Keratinocyte (primary cell): ENCODE results near the gene CELSR3. TPM values are rescaled to one million over a fixed set of nuclear protein-coding genes. Genes with fewer than 3 reads are reported as not detected.

Source experiments
- DNase-seq: peaks from one replicate; pipeline ENCODE4 v3.0.0-alpha.2; 2011; ENCODE audit warnings: low read depth, missing footprints, low spot score
- FAIRE-seq: peaks from 2 replicates; lab custom pipeline; 2011; peaks lifted over from hg19 to GRCh38; lab: Jason Lieb, UNC
- H2AFZ ChIP-seq: 2 replicates; pipeline ENCODE4 v1.6.0; 2012; ENCODE audit warnings: low read length, control low read depth, inconsistent platforms; ENCODE audit not compliant: control insufficient read depth
- H3K27ac ChIP-seq: 2 replicates; pipeline ENCODE4 v1.5.1; 2011; ENCODE audit warnings: low read length; ENCODE audit not compliant: control insufficient read depth, insufficient read depth
- H3K27me3 ChIP-seq: 3 replicates; pipeline ENCODE4 v1.6.0; 2011; ENCODE audit warnings: low read length; ENCODE audit not compliant: control insufficient read depth, insufficient read depth; ENCODE audit errors: extremely low read depth
- H3K36me3 ChIP-seq, 2 experiments: 2 replicates in 1 of 2; 3 replicates in 1 of 2; pipeline ENCODE4 v1.5.1; 2011; ENCODE audit warnings: low read length in 2 of 2, mild to moderate bottlenecking in 1 of 2; ENCODE audit not compliant: control insufficient read depth in 2 of 2, insufficient read depth in 2 of 2; ENCODE audit errors: extremely low read depth in 1 of 2
- H3K4me1 ChIP-seq: 3 replicates; pipeline ENCODE4 v1.5.1; 2011; ENCODE audit warnings: low read length; ENCODE audit not compliant: control insufficient read depth, insufficient read depth; ENCODE audit errors: extremely low read depth
- H3K4me2 ChIP-seq: 3 replicates; pipeline ENCODE4 v1.6.0; 2011; ENCODE audit warnings: low read depth, low read length; ENCODE audit not compliant: control insufficient read depth, insufficient read depth; ENCODE audit errors: extremely low read depth
- H3K4me3 ChIP-seq, 3 experiments: fragments of 200-600 bp in 1 of 3; sonication (generic) in 1 of 3; 2 replicates in 2 of 3; 3 replicates in 1 of 3; pipeline ENCODE4 v1.5.1; 2011 to 2016; ENCODE audit warnings: low read length in 3 of 3, mild to moderate bottlenecking in 3 of 3, control low read depth in 2 of 3, inconsistent platforms in 1 of 3, low read depth in 1 of 3, mixed read lengths in 1 of 3, mixed run types in 1 of 3, moderate library complexity in 1 of 3; ENCODE audit not compliant: control insufficient read depth in 2 of 3, insufficient read depth in 2 of 3; ENCODE audit errors: extremely low read depth in 1 of 3
- H3K79me2 ChIP-seq: 2 replicates; pipeline ENCODE4 v1.6.0; 2012; ENCODE audit warnings: low read length; ENCODE audit not compliant: control insufficient read depth, insufficient read depth
- H3K9ac ChIP-seq: 3 replicates; pipeline ENCODE4 v1.6.0; 2011; ENCODE audit warnings: low read length; ENCODE audit not compliant: control insufficient read depth, insufficient read depth; ENCODE audit errors: extremely low read depth
- H3K9me1 ChIP-seq: 3 replicates; pipeline ENCODE4 v1.6.0; 2011; ENCODE audit warnings: low read length; ENCODE audit not compliant: control insufficient read depth, insufficient read depth; ENCODE audit errors: extremely low read depth
- H3K9me3 ChIP-seq: 2 replicates; pipeline ENCODE4 v1.5.1; 2012; ENCODE audit warnings: low read depth, low read length; ENCODE audit not compliant: control insufficient read depth
- H4K20me1 ChIP-seq: 3 replicates; pipeline ENCODE4 v1.6.0; 2011; ENCODE audit warnings: low read length; ENCODE audit not compliant: control insufficient read depth, insufficient read depth; ENCODE audit errors: extremely low read depth
- EZH2 ChIP-seq: IDR thresholded peaks from one replicate; pipeline ENCODE4 v1.6.1; 2012; ENCODE audit warnings: inconsistent platforms, mild to moderate bottlenecking, low read length, moderate library complexity
- dilution Hi-C: fragments of 300-500 bp; cut with MboI; formaldehyde crosslinking; loops from one replicate; pipeline ENCODE4 v1.7.0; 2020; ENCODE audit warnings: low sequenced_read_pairs; ENCODE audit not compliant: extremely low pct_ligation_motif_present
- polyA plus RNA-seq, 5 experiments: library from polyadenylated mRNA; depleted of rRNA in 3 of 5; stranded (reverse) in 3 of 5; stranded (forward) in 1 of 5; unstranded in 1 of 5; fragments of >200 nt; gene quantifications; 1 replicate in 1 of 5; 2 replicates in 3 of 5; 3 replicates in 1 of 5; pipeline versions ENCODE4 v1.2.1 to v1.2.3, GENCODE V29; 2011 to 2012; ENCODE audit warnings: missing spikeins in 2 of 5, low read depth in 1 of 5, low replicate concordance in 1 of 5
- TF ChIP-seq, protein P1 (sequence below), 3 experiments: IDR thresholded peaks in 1 of 3; conservative IDR thresholded peaks in 1 of 3; optimal IDR thresholded peaks in 1 of 3; 2 replicates in 2 of 3; 3 replicates in 1 of 3; pipeline versions ENCODE3 to v1.5.1; 2011; ENCODE audit warnings: low read length in 3 of 3, mild to moderate bottlenecking in 3 of 3, moderate library complexity in 2 of 3, control low read depth in 1 of 3, inconsistent platforms in 1 of 3; ENCODE audit not compliant: insufficient read depth in 2 of 3; ENCODE audit errors: extremely low read depth in 1 of 3

The CELSR3 gene
- polyA plus RNA-seq, 1 donor (not counting 4 experiments of a cell fraction or from before 2014, with no cell fraction given): 0.25 TPM

DNA sequence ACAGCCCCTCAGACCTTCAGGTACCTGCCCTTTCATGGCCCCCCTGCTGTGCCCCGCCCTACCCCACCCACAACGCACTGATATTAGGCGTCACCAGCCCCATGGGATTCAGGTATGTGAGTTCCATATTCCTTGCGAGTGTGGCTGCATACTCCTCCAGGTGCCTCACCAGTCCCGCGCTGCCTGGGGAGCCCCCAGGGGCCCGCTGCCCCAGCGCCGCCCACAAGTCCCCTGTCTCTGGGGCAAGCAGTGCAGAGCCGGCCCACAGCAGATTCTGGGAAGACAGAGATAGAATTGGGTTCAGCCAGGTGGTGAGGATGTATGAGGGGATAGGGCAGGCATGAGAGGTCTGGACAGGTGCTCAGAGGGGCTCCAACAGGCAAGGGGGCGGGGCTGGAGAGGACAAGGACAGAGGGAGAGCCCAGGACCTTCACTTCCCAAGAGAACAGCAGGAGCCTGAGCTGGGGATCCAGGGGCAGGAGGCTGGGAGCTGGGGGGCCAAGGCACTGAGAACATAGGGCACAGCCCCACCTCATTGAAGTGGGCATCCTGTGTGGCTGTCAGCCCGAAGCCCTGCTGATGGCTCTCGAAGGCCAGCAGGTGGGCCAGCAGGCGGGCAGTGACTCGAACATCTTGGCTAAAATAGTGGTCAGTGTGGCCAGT lies 14.4 kb downstream of the CELSR3 start:
- Histone ChIP-seq H3K27ac (no peak overlapping the region), H3K9ac (no peak overlapping the region), H3K36me3 (no peaks in the 10 kb centered on the region), H3K9me3 (no peaks in the 10 kb centered on the region), H3K4me3 (no peak overlapping the region), H3K4me2 (no peak overlapping the region), H2AFZ (no peak overlapping the region), H3K9me1 (no peaks in the 10 kb centered on the region), H3K27me3 (peaks cover 4% of the 10 kb centered on the region), H3K79me2 (no peaks in the 10 kb centered on the region), H3K4me1 (no peaks in the 10 kb centered on the region), H4K20me1 (no peaks in the 10 kb centered on the region)
- TF ChIP-seq, protein P1, sequence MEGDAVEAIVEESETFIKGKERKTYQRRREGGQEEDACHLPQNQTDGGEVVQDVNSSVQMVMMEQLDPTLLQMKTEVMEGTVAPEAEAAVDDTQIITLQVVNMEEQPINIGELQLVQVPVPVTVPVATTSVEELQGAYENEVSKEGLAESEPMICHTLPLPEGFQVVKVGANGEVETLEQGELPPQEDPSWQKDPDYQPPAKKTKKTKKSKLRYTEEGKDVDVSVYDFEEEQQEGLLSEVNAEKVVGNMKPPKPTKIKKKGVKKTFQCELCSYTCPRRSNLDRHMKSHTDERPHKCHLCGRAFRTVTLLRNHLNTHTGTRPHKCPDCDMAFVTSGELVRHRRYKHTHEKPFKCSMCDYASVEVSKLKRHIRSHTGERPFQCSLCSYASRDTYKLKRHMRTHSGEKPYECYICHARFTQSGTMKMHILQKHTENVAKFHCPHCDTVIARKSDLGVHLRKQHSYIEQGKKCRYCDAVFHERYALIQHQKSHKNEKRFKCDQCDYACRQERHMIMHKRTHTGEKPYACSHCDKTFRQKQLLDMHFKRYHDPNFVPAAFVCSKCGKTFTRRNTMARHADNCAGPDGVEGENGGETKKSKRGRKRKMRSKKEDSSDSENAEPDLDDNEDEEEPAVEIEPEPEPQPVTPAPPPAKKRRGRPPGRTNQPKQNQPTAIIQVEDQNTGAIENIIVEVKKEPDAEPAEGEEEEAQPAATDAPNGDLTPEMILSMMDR (optimal IDR thresholded peaks at IDR 0.05 in 1 of 3, IDR thresholded peaks at IDR 0.05 in 1 of 3, conservative IDR thresholded peaks at IDR 0.05 in 1 of 3; ENCODE audit: extremely low read depth in 1 of 3, insufficient read depth in 2 of 3, low read length in 3 of 3): no peak
- no peak for TF ChIP-seq EZH2
- no peak for FAIRE-seq
- DNase-seq: no peak
- dilution Hi-C loops: no loop called here

DNA sequence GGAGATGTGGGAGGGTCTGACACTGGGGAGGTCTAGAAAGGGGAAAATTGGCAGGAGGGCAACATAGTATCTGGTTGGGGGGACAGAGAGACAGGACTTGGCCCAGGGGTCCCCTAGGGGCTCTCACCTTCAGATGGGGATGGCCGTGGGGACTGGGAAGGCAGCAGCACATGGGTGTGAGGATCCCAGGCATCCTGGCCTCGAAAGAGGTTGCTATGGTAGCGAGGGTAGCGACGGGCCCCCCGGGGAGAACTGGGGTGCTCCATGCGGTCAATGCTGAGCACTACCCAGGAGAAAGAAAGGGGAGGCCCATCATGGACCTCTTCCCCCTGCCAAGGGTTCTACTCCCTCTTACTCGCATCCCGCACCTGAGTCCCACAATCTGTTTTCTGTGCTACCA lies 15.0 kb downstream of the CELSR3 start:
- H3K27ac ChIP-seq: no peak overlapping the region
- H3K4me3 ChIP-seq: no peak overlapping the region
- H4K20me1 ChIP-seq: no peaks in the 10 kb centered on the region
- FAIRE-seq (no peak), DNase-seq (no peak)
- no peaks in the 10 kb centered on the region for H3K4me1 ChIP-seq
- no peak for TF ChIP-seq EZH2
- TF ChIP-seq, protein P1 (optimal IDR thresholded peaks at IDR 0.05 in 1 of 3, IDR thresholded peaks at IDR 0.05 in 1 of 3, conservative IDR thresholded peaks at IDR 0.05 in 1 of 3; ENCODE audit: extremely low read depth in 1 of 3, insufficient read depth in 2 of 3, low read length in 3 of 3): no peak
- H3K27me3 ChIP-seq: peaks cover 4% of the 10 kb centered on the region
- dilution Hi-C loops: no loop called here
- H3K36me3 ChIP-seq: no peaks in the 10 kb centered on the region
- no peak overlapping the region for H3K9ac ChIP-seq
- no peaks in the 10 kb centered on the region for H3K9me1 ChIP-seq
- no peaks in the 10 kb centered on the region for H3K79me2 ChIP-seq
- H3K9me3 ChIP-seq: no peaks in the 10 kb centered on the region
- H2AFZ ChIP-seq: no peak overlapping the region
- no peak overlapping the region for H3K4me2 ChIP-seq
